H1 (cell line): ENCODE measurements around the gene CAPN9. TPM values are rescaled to one million over a fixed set of nuclear protein-coding genes. Genes with fewer than 3 reads are reported as not detected.
A peak's percentile ranks its signal among the peaks of the same experiment; 100 is the strongest.

Source experiments
- ASH2L ChIP-seq: fragments of 200-600, 300-600 bp; sonication (generic); IDR thresholded peaks from one replicate; pipeline ENCODE4 v1.7.1; 2017; ENCODE audit warnings: low read length
- BACH1 ChIP-seq: IDR thresholded peaks from 2 replicates; pipeline ENCODE4 v1.6.1; 2012; ENCODE audit warnings: low read length, improper control_type of control experiment
- CHD7 ChIP-seq: fragments of 300-600 bp; sonication (generic); IDR thresholded peaks from 2 replicates; pipeline ENCODE4 v1.7.1; 2012; ENCODE audit warnings: low read length, moderate library complexity, mild to moderate bottlenecking, inconsistent platforms; ENCODE audit not compliant: insufficient replicate concordance
- E2F6 ChIP-seq: IDR thresholded peaks from 2 replicates; pipeline ENCODE4 v1.6.1; 2012; ENCODE audit warnings: inconsistent platforms
- HDAC2 ChIP-seq, 2 experiments: fragments of 300-600 bp in 1 of 2; sonication (generic) in 1 of 2; IDR thresholded peaks; 2 replicates each; pipeline ENCODE4 v1.6.1; 2011 to 2012; ENCODE audit warnings: low read depth in 2 of 2, low read length in 2 of 2, mild to moderate bottlenecking in 2 of 2, moderate library complexity in 2 of 2, borderline replicate concordance in 1 of 2, inconsistent platforms in 1 of 2
- KDM5A ChIP-seq: fragments of 200-600 bp; IDR thresholded peaks from 2 replicates; pipeline ENCODE4 v1.7.1; 2012; ENCODE audit warnings: mild to moderate bottlenecking, low read length, inconsistent platforms, mixed read lengths
- MAFK ChIP-seq: IDR thresholded peaks from 2 replicates; pipeline ENCODE4 v1.6.1; 2012; ENCODE audit warnings: low read depth, mild to moderate bottlenecking, improper control_type of control experiment, low read length
- POLR2AphosphoS5 ChIP-seq: IDR thresholded peaks from 2 replicates; pipeline ENCODE4 v1.6.1; 2011; ENCODE audit warnings: low read depth, low read length
- TAF7 ChIP-seq: optimal IDR thresholded peaks from 2 replicates; pipeline ENCODE3; 2011; ENCODE audit warnings: low read depth, mild to moderate bottlenecking, inconsistent platforms, low read length, moderate library complexity, borderline replicate concordance
- ZNF274 ChIP-seq: IDR thresholded peaks from 2 replicates; pipeline ENCODE4 v1.7.0; 2012; ENCODE audit warnings: low read length, borderline replicate concordance; ENCODE audit errors: extremely low read depth
- polyA plus RNA-seq, 7 experiments: library from polyadenylated mRNA; depleted of rRNA in 3 of 7; stranded (reverse) in 5 of 7; unstranded in 2 of 7; fragments of >200 nt in 5 of 7; fragments of 200-250 nt in 2 of 7; gene quantifications; 1 replicate in 5 of 7; 2 replicates in 1 of 7; 4 replicates in 1 of 7; pipeline versions ENCODE4 v1.2.1 to v1.2.3, GENCODE V29; 2011 to 2013; ENCODE audit warnings: missing spikeins in 2 of 7, mixed read lengths in 2 of 7
- total RNA-seq: library from RNA; stranded (reverse); fragmentation: NEBNext Ultra II Directional; extraction: Animal tissue kit (Norgen Biotek cat#: 25700); gene quantifications from 2 replicates; pipeline ENCODE4 v1.2.1, GENCODE V29; 2021

The CAPN9 gene
- total and polyA plus RNA-seq, 2 of the 8 experiments (the other 6 are each of a cell fraction or from before 2014, with no cell fraction given): 0.22 to 0.76 TPM

- TF ChIP-seq E2F6: peak; percentile 90
- no peak for TF ChIP-seq TAF7
- no peak for TF ChIP-seq BACH1
- no peak for TF ChIP-seq KDM5A
- TF ChIP-seq MAFK: no peak
- no peak for TF ChIP-seq ZNF274
- TF ChIP-seq POLR2AphosphoS5: no peak
- TF ChIP-seq ASH2L: no peak
- no peak for TF ChIP-seq CHD7
- TF ChIP-seq HDAC2 (IDR thresholded peaks at IDR 0.05; ENCODE audit: borderline replicate concordance in 1 of 2, low read depth in 2 of 2, low read length in 2 of 2): no peak
Observed at GRCh38 chr1:230753586-230754251, 6.5 kb downstream of the CAPN9 start (continued).
